ENCODE results near the gene SLC5A9. TPM values are rescaled to one million over a fixed set of nuclear protein-coding genes. Genes with fewer than 3 reads are reported as not detected.

SLC5A9 gene
- total RNA-seq, 2 donors from 2014 or later: not detected

- Histone ChIP-seq H3K27ac (no peak overlapping the region), H3K27me3 (no peaks in the 10 kb centered on the region), H3K36me3 (no peaks in the 10 kb centered on the region), H3K4me3 (no peak overlapping the region), H3K9me3 (no peaks in the 10 kb centered on the region), H3K4me1 (no peaks in the 10 kb centered on the region)
- peak; percentile 30 for DNase-seq (ENCODE audit: low spot score)
- TF ChIP-seq CTCF (IDR thresholded peaks at IDR 0.05): no peak
Measured at GRCh38 chr1:48233666-48234485, 11.4 kb downstream of the SLC5A9 start.

DNA sequence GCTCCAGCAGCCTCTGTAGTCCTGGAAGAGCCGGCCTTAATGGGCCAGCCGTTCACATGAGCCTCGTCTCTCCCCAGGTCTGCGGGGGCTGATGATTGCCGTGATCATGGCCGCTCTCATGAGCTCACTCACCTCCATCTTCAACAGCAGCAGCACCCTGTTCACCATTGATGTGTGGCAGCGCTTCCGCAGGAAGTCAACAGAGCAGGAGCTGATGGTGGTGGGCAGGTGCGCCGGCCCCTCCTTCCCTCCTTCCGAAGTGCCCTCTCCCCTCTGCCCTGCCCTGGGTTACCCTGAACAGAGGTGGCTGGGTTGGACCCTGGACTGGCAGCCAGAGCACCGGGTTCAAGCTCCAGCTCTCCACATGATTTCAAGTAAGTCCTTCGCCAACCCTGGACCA, 13.1 kb downstream of the SLC5A9 start:
- Histone ChIP-seq H3K27me3 (no peaks in the 10 kb centered on the region), H3K36me3 (no peaks in the 10 kb centered on the region), H3K27ac (no peak overlapping the region), H3K4me3 (no peak overlapping the region), H3K9me3 (no peaks in the 10 kb centered on the region), H3K4me1 (no peaks in the 10 kb centered on the region)
- peak; percentile 34 for DNase-seq (ENCODE audit: low spot score)
- no peak for TF ChIP-seq CTCF (IDR thresholded peaks at IDR 0.05)

GRCh38 chr1:48236716-48237470, 14.4 kb downstream of the SLC5A9 start:
- H3K4me1 ChIP-seq: no peaks in the 10 kb centered on the region
- no peaks in the 10 kb centered on the region for H3K36me3 ChIP-seq
- H3K9me3 ChIP-seq: no peaks in the 10 kb centered on the region
- no peaks in the 10 kb centered on the region for H3K27me3 ChIP-seq
- TF ChIP-seq CTCF (IDR thresholded peaks at IDR 0.05): peak; percentile 33 to 70
- peak; percentile 32 for DNase-seq (ENCODE audit: low spot score)
- H3K4me3 ChIP-seq: no peak overlapping the region
- no peak overlapping the region for H3K27ac ChIP-seq

GRCh38 chr1:48242141-48242736, 19.7 kb downstream of the SLC5A9 start:
- Histone ChIP-seq H3K27ac (no peak overlapping the region), H3K36me3 (no peaks in the 10 kb centered on the region), H3K9me3 (no peaks in the 10 kb centered on the region), H3K4me1 (peaks cover 0 to 6% of the 10 kb centered on the region in 2 donors), H3K4me3 (no peak overlapping the region), H3K27me3 (no peaks in the 10 kb centered on the region)
- TF ChIP-seq CTCF (IDR thresholded peaks at IDR 0.05): no peak
- DNase-seq (ENCODE audit: low spot score): no peak

DNA sequence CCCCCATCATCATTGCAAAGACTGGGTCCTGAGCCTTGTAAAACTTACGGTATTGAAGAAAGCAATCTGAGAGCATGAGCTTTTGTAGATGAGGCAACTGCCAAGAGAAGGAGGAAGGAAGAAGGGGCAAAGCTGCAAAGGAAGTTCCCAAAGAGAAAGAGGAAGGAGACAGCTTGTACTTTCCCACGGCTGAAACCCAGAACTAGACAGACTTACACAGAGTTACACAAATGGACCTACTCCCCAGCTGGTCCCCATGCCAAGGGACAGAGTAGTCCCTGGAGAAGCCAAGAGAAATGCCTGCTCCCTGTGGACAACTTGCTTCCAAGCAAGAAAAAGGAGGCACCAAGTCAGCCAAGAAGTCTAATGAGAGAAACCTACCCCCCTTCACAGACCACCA, 22.6 kb downstream of the SLC5A9 start:
- DNase-seq (ENCODE audit: low spot score): peak; percentile 59
- TF ChIP-seq CTCF (IDR thresholded peaks at IDR 0.05): no peak
- H3K4me3 ChIP-seq: no peak overlapping the region

More for the DNA sequence above, 22.6 kb downstream of the SLC5A9 start:
- H3K4me1 ChIP-seq: peaks cover 0 to 6% of the 10 kb centered on the region in 2 donors
- no peak overlapping the region for H3K27ac ChIP-seq
- no peaks in the 10 kb centered on the region for H3K27me3 ChIP-seq
- H3K9me3 ChIP-seq: no peaks in the 10 kb centered on the region
- H3K36me3 ChIP-seq: no peaks in the 10 kb centered on the region

Data from right atrium auricular region (tissue), 2 donors.